SIG-M5 (cell line): ENCODE data around the gene BAZ2B.
A peak's percentile ranks its signal among the peaks of the same experiment; 100 is the strongest.

Source experiments
- DNase-seq: peaks from one replicate; lab custom pipeline; 2025; lab: John Stamatoyannopoulos, UW

BAZ2B gene

DNA sequence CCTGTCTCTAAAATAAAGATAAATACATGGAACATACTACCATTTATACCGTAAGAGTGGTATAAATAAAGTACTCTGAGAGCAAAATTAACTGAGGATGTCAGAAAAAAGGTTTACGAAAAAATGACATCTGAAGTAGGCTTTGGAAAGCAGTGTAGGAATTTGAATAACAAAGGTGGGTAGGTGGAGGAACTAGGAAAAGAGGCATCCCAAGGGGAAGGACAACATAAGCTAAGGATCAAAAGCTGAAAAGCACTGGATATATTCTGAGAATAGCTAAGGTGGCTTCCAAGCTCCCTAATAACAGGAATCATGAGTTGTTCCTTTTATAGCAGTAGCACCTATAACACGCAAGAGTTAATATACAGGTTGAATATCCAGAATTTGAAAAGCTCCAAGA is 91.3 kb downstream of the BAZ2B start:
- no peak for DNase-seq

DNA sequence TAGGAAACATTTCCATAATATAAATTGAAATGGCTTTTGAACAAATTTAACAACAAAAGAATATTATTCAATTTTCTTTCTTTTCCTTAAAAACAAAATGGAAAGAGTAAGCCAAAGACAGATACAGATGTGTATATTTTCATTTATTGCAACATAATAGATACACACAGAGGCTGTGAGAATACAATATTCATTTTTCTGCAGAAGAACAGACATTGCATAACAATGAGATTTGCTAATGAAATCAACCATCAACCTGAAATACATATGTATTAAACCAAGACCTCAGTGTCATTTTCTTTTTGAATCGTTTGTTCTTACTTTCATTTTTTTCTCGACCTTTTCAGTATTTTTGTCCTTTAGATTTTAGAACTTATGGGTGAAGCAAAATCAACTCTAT is 95.1 kb downstream of the BAZ2B start:
- DNase-seq: no peak

DNA sequence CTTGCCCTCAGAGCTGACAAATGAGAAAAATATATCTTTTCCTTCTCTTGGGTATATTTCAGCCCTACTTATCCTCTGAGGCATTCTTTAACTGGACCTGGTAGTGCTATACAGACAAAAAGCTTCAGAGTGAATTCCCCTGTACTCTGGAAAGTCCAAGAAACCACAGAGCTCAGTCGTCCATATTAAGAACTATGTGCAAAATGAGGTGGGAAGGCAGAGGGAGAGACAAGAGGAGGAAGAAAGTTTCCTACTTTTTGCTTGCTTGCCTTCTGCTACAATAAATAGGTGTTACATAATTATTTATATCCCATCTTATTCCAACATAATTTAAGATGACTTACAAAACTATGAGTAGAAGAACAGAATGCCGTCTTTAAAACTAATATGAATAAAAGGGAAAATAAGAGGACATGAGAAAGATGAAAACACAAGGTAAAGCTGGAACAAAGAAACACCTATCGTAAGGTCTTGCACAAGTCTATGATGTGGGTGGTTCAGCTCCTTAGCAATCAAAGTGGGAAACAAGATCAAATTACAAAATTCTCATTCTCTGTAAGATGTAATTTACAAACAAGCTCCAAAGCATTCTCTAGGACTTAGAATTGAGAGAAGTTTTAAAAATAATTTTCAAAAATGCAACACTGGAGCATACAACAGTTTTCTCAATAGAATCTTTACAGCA is 97.9 kb downstream of the BAZ2B start:
- DNase-seq: no peak

DNA sequence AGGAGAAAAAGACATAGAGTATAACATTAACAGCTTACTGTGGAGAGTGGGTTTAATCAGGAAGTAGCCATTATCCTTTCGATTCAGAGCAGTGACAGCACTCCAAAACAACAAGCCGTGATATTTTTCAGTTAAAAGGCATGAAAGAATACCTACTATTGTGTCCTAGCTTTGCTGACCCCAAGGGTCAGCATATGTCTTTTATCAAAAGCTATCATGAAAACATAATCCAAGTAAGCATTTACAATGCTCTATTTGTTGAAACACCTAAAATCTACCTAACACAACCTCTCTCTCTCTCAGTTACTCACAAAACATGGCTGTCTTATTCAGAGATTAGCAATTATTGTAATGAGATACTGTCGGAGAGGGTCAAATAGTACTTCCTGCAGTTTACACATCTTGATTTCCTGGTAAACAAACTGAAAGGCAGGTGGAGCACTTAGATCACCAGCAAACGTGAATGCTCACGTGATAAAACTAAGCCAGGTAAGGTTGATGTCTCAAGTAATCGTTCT is 100.0 kb downstream of the BAZ2B start:
- DNase-seq: no peak

DNA sequence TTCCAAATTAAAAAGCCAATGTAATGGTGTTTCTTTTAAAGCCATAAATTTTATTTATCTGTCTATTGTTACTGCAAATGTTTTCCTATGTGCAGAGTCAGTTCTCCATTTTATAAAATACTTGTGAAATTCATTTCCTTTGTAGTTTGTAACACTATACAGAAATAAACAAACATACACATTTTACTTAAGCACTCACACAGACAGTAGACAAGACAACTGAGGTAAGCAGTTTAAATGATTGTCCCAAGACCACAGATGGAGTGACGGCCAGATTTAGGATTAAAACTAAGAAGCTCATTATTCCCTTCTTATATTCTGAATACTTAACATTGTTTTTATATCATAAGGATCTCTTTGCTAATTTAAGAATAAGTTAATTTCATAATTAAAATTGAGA is 100.9 kb downstream of the BAZ2B start:
- DNase-seq: no peak

DNA sequence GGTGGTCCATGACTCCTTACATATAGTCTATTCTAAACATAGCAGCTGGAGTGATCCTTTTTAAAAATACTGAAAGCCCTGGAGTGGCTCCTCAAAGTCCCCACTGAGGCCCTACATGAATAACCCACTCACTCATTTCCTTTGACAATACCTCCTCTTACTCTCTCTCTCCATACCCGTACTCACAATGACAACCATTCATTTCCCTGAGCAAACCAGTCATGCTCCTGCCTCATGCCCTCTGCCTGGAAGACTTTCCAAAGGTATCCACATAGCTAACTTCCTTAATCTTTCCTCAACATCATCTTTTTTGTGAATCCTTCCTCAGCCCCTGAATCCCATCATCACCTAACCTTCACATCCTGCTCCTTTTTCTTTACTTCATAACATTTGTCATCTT is 102.6 kb downstream of the BAZ2B start:
- DNase-seq: no peak

DNA sequence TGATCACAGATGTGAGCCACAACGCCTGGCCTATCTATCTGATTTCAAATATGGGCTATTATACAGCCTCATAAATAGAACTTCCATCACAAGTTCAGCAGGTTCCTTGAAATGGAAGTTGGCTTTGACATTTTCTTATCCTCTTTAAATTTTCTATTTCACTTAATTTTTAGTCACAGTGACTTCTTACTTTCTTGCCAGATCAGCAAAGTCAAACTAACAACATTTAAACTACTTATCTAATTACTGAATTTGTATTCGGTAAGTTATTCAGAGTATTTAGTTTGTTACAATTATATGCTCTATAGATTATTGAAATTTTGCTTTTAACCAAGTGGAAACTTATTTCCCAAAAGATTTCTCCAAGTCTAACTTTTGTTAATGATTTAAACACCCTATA is 108.2 kb downstream of the BAZ2B start:
- DNase-seq: no peak

DNA sequence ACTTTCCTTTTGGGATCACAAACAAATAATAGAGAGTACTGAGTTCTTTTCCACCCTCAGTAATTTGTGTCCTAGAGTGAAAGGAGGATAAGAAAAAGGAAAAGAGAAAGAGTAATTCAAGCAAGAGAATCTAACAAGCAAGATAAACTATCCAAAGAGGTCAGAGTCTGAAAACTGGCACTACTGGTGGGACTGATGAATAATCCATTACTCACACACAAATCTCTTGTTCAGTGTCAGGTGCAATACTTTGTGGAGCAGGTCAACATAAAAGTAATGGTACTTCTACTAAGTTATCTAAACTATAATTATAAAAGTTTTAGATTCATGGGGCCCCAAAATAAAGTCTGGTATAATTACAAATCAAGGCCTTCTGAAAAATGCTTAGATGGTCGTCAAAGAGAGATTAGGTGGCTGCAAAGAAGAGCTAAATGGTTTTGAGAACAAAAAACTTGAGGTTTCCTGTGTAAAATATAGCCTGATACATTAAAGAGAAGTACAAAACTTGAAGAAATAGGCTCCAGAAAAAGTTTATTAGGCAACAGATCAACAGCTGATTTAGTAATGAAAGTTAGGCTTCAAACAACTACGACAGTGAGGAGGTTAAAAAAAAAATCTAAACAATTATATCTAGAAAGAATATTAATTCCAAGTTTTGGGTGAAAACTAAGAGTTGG is 109.4 kb downstream of the BAZ2B start:
- DNase-seq: no peak

DNA sequence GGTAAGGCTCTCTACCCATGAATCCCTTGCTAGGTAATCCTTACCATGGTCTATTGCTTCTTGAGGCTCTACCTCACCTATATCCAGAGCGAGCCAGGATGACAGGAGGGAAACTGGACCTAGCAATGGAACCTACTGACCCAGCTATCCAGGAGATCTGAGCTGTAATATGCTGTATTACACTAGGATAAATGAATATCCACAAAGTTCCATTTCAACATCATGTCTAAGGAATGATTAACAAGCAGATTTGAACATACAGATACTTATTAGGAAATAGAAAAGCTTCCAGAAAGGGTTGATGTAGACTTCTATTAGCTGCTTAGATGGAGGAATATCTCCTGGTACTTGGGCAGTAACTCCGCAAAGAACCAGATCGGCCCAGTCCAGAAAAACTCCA is 110.1 kb downstream of the BAZ2B start:
- DNase-seq: no peak

DNA sequence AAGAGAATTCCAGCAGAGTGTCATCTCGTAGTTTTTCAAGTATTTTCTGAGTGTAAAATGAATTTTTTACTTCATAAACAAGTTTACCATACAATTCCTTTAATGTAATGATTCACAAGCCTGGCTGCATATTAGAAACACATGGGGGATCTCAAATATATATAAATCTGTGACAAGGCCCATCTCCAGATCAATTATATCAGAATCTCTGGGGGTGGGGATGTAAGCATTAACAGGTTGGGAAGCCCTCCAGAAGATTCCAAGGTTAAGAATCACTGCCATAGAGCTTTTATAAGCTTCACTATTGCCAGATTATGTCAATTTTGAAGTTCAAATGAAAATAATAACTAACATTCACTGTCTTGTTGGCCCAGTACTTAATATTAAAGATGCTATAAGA is 111.2 kb downstream of the BAZ2B start:
- no peak for DNase-seq

DNA sequence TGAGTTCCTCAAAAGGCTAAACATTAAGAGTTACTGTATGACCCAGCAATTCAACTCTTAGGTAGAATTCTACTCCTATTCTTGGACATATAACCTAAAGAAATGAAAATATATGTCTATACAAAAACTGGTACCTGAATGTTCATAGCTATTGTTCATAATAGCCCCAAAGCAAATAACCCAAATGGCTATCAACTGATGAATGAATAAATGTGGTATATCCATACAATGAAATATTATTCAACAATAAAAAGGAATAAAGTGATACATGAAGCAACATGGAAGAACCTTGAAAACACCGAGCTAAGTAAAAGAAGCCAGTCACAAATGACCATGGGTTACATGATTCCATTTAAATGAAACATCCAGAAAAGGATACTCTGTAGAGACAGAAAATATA is 114.6 kb downstream of the BAZ2B start:
- no peak for DNase-seq

DNA sequence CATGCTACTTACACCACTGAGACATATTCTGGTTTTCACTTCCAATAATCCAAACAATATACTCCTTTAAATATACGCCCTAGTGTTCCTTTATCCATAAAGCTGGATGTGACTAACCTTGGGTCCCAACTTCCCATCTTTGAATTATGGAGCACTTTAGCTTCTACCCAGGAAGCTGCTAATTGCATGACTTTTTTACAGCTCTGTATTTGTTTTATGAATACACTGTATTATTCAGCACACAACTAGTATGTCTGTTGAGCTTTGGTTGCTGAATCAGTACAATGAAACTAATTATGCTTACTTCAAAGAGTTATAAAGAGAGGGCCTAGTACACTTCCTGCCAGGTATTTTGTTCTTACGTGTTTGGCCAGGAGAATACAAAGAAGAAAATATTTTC is 118.5 kb downstream of the BAZ2B start:
- no peak for DNase-seq

DNA sequence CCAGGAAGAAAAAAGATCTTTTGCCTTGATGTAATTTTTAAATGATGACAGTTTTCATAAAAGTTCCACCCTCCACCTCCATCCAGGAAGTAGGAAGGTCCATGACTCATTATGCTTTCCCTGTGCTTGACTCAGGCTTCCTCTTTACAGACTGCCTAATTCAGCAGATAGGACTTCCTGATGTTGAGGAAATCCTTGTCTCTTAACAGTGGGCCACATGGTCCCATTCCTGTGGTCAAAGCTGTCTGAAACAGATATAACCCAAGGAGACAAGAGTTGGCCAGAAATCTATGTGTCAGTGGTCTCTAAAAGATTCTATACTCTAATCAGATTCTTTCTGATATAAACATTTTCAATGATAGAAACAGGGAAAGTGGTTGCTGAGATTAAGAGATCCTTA is 119.1 kb downstream of the BAZ2B start:
- DNase-seq: peak; percentile 40

DNA sequence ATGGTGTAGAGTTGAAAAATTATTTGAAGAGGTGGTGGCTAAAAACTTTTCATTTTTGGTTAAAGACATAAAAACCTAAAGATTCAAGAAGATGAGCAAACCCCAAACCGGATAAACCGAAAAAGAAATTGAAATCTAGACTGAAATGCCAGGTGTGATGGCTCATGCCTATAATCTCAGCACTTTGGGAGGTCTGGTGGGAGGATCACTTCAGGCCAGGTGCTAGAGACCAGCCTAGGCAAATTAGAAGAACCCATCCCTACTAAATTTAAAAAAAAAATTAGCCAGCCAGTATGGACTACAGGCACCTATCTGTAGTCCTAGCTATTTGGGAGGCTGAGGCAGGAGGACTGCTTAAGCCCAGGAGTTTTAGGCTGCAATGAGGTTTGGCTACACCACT is 126.9 kb downstream of the BAZ2B start:
- DNase-seq: no peak

DNA sequence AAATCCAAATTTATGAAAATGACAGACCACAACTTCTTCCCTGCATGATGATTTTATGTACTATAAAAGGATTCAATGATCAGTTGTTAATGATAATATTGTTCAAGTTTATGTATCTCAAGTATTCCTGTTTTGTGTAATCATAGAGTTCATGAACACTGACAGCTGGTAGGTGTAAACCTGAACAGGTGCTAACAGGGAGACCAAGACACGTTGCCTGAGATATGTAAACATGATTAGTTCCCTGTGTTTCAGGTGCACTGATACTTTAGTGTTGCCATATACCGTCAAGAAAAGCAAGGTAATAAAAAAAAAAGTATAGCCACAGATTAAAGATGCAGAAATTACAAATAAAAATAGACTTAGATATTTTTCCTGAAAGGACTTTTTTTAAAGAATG is 131.8 kb downstream of the BAZ2B start:
- no peak for DNase-seq

DNA sequence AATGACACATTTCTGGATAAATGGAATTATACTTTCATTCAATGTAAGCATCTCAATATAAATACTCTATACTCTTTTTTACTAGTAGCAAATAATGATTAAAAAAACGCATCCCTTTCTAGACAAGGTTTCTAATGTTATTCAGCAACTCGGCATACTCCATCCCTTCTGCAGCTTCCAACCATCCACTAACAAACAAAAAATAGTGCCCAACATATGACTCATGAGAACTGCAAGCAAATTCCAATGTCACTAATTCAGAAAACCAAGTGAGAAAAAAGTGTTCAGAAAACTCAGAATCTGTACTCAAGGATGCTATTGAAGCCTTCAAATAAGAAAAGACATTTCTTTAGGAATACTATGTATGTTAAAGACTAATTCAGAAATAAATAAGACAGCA is 140.0 kb downstream of the BAZ2B start:
- no peak for DNase-seq

DNA sequence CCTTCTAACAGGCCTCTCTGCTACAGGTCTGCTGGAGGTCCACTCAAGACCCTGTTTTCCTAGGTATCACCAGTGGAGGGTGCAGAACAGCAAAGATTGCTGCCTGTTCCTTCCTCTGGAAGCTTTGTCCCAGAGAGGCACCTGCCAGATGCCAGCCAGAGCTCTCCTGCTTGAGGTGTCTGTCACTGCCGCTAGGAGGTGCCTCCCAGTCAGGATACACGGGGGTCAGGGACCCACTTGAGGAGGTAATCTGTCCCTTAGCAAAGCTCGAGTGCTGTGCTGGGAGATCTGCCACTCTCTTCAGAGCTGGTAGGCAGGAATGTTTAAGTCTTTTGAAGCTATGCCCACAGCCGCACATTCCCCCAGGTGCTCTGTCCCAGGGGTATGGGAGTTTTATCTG is 140.6 kb downstream of the BAZ2B start:
- DNase-seq: no peak

DNA sequence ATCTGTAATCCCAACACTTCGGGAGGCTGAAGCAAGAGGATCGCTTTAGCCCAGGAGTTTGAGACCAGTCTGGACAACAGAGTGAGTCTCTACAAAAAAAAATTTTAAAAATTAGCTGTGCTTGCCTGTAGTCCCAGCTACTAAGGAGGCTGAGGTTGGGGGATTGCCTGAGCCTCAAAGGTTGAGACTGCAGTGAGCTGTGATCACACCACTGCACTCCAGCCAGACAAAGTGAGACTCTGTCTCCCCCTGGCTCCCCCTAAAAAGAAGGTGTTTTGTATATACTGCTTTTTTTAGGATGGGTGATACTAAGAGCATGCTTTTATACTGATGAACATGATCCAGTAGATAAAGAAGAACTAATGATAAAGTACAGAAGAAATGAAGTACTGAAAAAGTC is 145.0 kb downstream of the BAZ2B start:
- no peak for DNase-seq

DNA sequence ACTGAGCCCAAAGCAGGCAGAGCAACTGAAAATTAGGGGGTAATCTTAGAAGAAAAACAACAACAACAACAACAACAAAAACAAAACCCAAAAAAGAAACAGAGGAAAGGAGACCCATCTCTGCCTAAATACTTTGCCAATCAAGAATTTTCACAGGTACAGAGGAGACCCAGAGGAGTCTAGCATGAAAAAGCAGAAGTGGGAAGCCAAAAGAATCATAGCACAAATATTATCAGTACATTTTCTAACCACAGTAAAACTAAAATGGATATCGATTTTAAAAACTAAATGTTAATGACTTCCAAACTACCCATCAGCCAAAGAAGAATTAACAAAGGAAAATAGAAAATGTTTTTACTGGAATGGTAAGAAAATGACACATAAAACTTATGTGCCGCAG is 148.1 kb downstream of the BAZ2B start:
- no peak for DNase-seq

DNA sequence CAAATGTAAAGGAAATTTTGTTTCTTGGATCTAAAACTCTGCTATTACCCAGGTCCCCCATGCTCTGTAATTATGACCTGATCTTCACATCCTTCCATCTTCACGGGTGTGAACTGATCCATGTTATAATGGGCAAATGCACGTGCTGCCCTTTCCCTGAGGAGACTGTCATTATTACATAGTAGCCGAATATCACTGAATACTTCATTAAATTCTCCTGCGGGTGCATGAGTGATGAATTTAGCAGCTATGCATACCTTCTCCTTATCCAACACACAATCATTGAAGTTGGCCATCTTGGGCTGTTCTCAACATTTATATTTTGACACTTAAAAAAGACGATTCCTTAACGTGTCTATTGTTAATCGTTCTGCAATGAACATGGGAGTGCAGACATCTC is 153.4 kb downstream of the BAZ2B start:
- no peak for DNase-seq

DNA sequence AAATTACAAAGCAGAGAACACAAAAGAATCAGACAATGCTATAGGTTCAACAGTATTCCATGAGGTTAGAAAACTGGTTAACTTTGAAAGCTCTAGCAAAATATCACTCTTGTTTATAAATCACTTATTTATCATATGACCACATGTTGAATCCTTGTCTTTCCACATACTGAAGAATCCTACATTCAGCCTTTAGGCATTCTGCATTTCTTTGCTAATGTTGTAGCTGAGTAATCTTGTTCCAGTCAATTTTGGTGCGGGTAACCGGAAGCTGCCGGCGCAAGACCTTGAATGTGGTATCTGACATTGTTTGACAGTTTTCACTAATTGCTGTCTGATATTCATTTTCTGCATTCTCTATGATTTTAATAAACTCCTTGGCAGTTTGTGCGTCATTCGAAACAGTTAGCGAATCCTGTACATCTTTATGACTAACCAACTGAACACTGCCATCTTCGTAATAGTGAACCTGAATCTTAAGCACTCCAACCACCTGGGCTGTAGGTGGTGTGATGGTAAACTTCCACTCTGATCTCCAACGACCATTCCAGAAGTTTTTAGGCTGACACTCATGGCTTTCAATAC is 154.1 kb downstream of the BAZ2B start:
- no peak for DNase-seq

DNA sequence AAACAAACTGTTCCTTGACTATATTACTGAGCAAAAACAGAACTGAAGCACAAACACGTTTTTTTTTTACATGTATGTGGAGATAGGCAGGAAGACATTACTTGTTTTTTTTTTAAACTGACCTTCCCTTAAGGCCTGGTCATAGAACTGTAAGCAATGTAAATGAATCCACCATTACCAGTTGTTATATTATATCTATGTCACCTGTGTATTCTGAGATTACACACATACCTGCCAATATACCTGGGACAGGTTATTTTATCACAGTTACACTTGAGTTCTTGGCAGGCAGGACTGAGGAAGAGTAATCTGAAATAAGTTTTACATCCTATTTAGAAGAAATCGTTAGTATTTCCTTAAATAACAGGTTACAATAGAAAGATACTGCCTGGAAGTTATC is 155.3 kb downstream of the BAZ2B start:
- no peak for DNase-seq

DNA sequence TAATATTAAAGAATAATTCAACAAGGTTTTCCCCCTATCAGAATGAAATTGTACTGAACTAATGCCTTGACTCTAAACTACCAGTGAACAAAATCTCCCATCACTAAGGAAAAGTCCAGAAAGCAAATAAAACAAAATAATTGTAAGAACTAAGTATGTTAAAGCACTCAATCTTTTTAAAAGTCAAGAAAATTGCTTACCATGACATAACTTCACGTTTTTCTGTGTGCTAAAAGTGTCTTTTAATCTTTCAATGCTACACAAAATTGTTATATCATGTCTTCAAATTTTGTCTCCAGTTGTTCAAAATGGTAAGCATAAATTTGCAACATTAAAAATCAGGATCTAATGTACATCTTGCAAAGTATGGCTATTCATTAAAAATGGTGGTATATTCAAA is 156.1 kb downstream of the BAZ2B start:
- DNase-seq: no peak

DNA sequence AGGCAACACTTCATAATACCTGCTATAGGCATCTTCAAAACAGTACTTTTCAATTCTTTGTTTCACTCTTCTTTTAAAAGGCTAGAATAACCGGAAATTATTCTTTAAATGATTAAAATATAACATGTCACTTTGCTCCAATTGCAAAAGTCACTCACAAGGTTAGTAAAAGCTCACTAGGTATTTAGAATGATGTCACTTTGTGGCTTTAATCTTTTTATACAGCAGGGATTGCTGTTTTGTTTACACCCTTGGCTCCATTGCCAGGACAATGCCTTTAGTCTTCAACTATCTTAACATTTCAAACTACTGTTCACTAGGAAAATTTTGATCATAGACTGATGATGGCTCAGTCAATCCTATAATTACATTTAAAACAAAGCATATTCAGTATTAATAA is 157.1 kb downstream of the BAZ2B start:
- no peak for DNase-seq
